ENCODE results near the gene SNX6.
"Not testable (repeated sequence)": the region's sequence is repeated elsewhere in the genome, so short reads cannot be mapped to it uniquely, and the experiment has no call there.

The SNX6 gene

DNA sequence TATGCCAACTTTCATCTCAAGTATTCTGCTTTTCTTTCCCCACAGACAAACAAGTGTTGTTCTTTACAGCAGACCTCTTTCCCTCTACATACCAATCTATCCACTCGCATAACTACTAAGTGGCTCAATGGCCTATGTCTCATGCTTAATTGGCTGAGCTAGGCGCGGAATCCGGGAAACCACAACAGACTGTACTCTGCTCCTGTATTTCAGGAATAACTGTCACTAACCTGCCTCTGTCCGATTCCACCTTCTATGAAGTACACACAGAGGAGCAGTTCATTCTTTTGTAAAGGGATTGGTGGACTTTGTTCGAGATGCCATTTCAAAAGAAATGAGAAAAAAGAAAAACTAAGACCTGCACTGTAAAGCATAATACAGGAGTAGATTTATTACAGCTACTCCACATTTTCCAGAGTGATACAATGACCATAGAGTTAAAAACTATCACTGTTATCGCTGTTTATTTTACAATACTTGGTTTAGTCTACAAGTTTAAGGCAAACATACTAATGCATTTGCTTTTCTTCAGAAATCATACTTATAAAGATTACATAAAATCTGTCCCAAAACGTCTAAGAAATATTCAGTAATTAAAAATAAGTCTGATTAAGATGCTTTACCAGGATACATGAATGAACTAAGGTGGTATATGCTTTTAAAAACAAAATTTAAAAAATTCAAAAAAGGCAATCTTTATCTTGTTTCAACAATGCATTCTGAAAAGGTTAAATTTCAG, 67.7 kb downstream of the SNX6 start:
- not testable (repeated sequence) for DNase-seq

DNA sequence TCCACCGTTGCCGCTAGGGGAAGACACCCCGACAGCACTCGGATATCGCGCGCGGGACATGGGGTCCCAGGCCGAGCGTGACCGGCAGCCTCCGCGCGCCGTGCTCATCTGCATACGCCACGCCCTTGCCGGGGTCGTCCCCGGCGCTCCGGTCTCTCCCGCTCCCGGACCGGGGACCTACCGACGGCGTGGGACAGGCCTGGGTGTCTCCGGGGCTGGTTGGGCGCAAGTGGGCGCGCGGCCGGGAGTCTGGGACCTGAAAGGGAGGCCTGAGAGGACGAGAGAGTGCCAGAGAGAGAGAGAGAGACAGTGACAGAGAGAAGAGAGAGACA, 73.5 kb downstream of the SNX6 start:
- not testable (repeated sequence) for DNase-seq

GRCh38 chr14:34555583-34556497, 74.1 kb downstream of the SNX6 start:
- not testable (repeated sequence) for DNase-seq

GRCh38 chr14:34554540-34555250, 75.3 kb downstream of the SNX6 start:
- DNase-seq: no peak

DNA sequence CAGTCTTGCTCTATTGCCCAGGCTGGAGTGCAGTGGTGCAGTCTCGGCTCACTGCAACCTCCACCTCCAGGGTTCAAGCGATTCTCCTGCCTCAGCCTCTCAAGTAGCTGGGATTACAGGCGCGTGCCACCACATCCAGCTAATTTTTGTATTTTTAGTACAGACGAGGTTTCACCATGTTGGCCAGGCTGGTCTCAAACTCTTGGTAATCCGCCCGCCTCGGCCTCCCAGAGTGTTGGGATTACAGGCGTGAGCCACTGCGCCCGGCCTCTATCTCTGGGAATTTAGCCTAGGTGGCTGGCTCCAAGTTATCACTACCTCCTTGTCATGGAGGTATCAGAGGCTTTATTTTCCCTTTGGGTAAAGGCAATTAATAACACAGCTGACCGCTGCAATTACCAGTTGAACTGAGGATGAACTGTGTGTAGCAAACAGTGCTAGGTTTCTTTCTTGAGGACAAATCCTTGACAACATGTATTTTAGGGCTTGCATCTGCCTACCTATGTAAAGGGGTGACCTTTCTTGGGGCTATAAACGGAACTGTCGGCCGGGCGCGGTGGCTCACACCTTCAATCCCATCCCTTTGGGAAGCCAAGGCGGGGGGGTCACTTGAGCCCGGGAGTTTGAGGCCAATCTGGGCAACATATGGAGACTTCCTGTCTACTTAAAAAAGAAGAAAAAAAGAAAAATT, 80.5 kb downstream of the SNX6 start:
- DNase-seq: not testable (repeated sequence)

DNA sequence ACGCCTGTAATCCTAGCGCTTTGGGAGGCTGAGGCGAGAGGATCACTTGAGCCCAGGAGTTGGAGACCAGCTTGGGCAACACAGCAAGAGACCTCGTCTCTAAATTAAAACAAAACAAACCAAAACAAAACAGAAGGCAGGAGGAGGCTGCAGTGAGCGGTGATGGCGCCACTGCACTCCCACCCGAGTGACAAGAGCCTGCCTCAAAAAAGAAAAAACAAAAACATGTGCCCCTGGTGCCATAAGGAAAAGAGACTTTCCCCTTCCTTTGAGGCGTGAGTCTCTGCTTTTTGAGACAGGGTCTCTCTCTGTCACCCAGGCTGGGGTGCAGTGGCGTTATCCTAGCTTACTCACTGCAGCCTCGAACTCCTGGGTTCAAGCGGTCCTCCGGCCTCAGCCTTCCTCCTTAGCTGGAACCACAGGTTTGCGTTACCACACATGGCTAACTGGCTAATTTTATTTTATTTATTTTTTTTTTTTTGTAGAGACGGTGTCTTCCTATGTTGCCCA, 81.4 kb downstream of the SNX6 start:
- no peak for DNase-seq

DNA sequence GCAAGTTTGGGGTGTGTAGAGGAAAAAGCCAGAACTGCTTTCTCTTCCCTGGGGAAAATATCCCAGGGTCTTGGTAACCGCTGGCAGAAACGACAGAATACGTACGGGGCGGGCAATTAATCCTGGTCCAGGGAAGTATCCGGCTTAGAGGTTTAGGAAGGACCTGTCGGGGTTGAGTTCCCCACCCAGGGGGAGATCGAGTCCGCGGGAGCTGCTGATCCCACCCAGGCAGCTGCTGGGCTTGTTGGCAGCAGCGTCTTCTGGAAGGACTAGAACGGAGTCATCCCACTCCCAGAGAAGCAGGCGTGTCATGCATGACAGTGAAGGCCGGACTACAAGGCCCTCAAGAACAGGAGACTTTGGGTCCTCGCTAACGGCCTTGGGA, 82.8 kb downstream of the SNX6 start:
- not testable (repeated sequence) for DNase-seq

- not testable (repeated sequence) for DNase-seq
These were observed 83.4 kb downstream of the SNX6 start for GRCh38 chr14:34546272-34547135.

- not testable (repeated sequence) for DNase-seq
These were observed 89.5 kb downstream of the SNX6 start for GRCh38 chr14:34540181-34541059.

- no peak for DNase-seq
These were observed 90.4 kb downstream of the SNX6 start, which contains the start of gene EAPP for GRCh38 chr14:34539407-34540180. Gene EAPP (minus strand): TSS chr14:34539701. CDS start chr14:34539628, 73 bp downstream.

DNA sequence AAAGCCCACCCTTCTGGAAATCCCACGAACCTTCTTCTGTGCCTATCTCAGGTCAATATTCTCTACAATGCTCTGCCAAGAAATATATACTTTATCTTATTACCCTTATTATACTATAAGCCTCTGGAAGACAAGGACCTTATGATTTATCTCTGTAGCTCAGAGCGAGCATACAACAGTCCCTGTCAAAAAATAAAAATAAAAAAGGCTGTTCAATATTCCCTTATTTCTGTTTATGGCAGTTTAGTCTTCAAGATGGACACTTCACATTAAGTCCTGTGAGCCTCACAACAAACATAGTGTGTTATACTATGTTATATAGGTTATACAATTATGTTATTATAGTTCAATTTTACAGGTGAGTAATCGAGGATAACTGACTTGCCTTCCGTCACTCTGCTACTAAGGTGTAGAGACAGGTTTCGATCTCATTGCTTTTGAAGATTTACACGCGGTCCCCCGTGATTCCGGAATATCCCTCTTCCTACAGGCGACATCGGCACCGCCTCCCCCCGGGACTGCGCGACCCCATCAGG, 91.0 kb downstream of the SNX6 start:
- DNase-seq: no peak

DNA sequence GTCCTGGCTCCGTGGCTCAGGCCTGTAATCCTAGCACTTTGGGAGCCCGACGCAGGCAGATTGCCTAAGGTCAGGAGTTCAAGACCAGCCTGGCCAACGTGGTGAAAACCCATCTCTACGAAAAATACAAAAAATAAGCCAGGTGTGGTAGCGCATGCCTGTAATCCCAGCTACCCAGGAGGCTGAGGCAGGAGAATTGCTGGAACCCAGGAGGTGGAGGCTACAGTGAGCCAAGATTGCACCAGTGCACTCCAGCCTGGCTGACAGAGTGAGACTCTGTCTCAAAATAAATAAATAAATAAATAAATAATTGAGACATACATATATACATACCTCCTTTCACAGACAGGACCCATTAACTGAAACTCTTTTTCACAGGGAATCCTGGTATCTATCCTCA, 91.9 kb downstream of the SNX6 start:
- not testable (repeated sequence) for DNase-seq

- DNase-seq: no peak
These were observed 92.3 kb downstream of the SNX6 start for GRCh38 chr14:34537677-34538009.

- DNase-seq: no peak
These were observed 92.8 kb downstream of the SNX6 start for GRCh38 chr14:34536951-34537676.

DNA sequence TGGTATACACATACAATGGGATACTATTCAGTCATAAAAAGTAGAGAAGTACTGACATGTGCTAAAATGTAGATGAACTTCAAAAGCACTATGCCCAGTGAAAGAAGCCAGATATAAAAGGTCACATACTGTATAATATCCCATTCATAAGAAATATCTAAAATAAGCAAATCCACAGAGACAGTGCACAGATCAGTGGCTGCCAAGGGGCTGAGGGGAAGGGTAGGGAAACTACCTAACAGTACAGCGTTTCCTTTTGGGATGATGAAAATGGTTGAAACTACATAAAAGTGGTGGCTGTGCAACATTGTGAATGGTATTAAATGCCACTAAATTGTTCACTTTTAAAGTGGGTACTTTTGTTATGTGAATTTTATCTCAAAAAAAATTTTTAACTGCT, 102.4 kb downstream of the SNX6 start:
- no peak for DNase-seq

DNA sequence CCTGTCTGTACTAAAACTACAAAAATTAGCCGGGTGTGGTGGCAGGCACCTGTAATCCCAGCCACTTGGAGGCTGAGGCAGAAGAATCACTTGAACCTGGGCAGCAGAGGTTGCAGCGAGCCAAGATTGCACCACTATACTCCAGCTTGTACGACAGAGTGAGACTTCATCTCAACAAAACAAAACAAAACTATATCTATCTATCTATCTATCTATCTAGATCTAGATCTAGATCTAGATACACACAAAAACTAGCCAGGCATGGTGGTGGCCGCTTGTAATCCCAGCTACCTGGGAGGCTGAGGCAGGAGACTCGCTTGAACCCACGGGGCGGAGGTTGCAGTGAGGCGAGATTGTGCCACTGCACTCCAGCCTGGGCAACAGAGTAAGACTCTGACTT, 105.7 kb downstream of the SNX6 start:
- not testable (repeated sequence) for DNase-seq

- DNase-seq: no peak
These were observed 107.5 kb downstream of the SNX6 start for GRCh38 chr14:34522496-34522895.

DNA sequence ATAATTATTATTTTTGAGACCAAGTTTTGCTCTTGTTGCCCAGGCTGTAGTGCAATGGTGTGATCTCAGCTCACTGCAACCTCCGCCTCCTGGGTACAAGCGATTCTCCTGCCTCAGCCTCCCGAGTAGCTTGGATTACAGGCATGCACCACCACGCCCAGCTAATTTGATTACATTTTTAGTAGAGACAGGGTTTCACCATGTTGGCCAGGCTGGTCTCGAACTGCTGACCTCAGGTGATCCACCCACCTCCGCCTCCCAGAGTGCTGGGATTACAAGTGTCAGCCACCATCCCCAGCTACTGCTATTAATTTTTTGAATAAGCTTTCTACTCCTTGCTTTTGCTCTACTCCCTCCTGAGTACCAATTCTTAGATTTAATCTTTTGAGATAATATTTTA, 108.9 kb downstream of the SNX6 start:
- DNase-seq: not testable (repeated sequence)
